ENCODE measurements around the gene PPP1R12C.

Gene PPP1R12C

GRCh38 chr19:55046975-55047622 lies 70.3 kb downstream of the PPP1R12C start:
- no peak for DNase-seq (ENCODE audit: low read depth in 3 of 3, low spot score in 1 of 3)

- no peak for DNase-seq (ENCODE audit: low read depth in 3 of 3, low spot score in 1 of 3)
Measured at GRCh38 chr19:55044771-55045716, 72.4 kb downstream of the PPP1R12C start.

GRCh38 chr19:55044286-55044685 lies 73.2 kb downstream of the PPP1R12C start:
- DNase-seq (ENCODE audit: low read depth in 3 of 3, low spot score in 1 of 3), result no peak

GRCh38 chr19:55042688-55043087 lies 74.7 kb downstream of the PPP1R12C start:
- no peak for DNase-seq (ENCODE audit: low read depth in 3 of 3, low spot score in 1 of 3)

- no peak for DNase-seq (ENCODE audit: low read depth in 3 of 3, low spot score in 1 of 3)
Measured at GRCh38 chr19:55042344-55042678, 75.1 kb downstream of the PPP1R12C start.

- DNase-seq (ENCODE audit: low read depth in 3 of 3, low spot score in 1 of 3), result no peak
Measured at GRCh38 chr19:55041627-55042343, 75.7 kb downstream of the PPP1R12C start.

- DNase-seq (ENCODE audit: low read depth in 3 of 3, low spot score in 1 of 3), result no peak
Measured at GRCh38 chr19:55041244-55041626, 76.2 kb downstream of the PPP1R12C start.

Data from stimulated activated CD4-positive, alpha-beta T cell treated with anti-CD3 and anti-CD28 coated beads, TNF-alpha, amount 100 ng/mL, for 1 hour (primary cell).